ENCODE measurements around the gene MRPL14.

MRPL14 gene

GRCh38 chr6:44149369-44150012, 22.2 kb upstream of the MRPL14 start:
- H4K20me1 ChIP-seq (ENCODE audit: insufficient read depth, low read length) = peaks cover 3% of the 10 kb centered on the region; the same call in 1 of the 2 replicates
- no peak for TF ChIP-seq EZH2phosphoT487 (IDR thresholded peaks at IDR 0.05; ENCODE audit: low read depth)
- TF ChIP-seq CTCF (IDR thresholded peaks at IDR 0.05; ENCODE audit: low read depth, low read length) = no peak

GRCh38 chr6:44148306-44148705, 21.1 kb upstream of the MRPL14 start:
- peaks cover 3% of the 10 kb centered on the region; the same call in 1 of the 2 replicates for H4K20me1 ChIP-seq (ENCODE audit: insufficient read depth, low read length)
- no peaks in the 10 kb centered on the region for H3K9me3 ChIP-seq (ENCODE audit: insufficient read depth, low read length)
- H3K27ac ChIP-seq (ENCODE audit: low read length) = no peak overlapping the region
- peaks cover 9% of the 10 kb centered on the region for H3K36me3 ChIP-seq (replicated peaks; ENCODE audit: low read depth, low read length)
- H3K4me2 ChIP-seq (ENCODE audit: low read length) = no peak overlapping the region
- no peaks in the 10 kb centered on the region for H3K79me2 ChIP-seq (ENCODE audit: low read length)
- no peak overlapping the region for H2AFZ ChIP-seq (ENCODE audit: low read depth, low read length)
- H3K4me3 ChIP-seq (ENCODE audit: low read length) = no peak overlapping the region
- H3K9ac ChIP-seq (ENCODE audit: low read length) = no peak overlapping the region
- H3K27me3 ChIP-seq (ENCODE audit: low read depth, low read length) = no peaks in the 10 kb centered on the region
- H3K4me1 ChIP-seq (ENCODE audit: low read length) = peaks cover 4% of the 10 kb centered on the region
- no peak for TF ChIP-seq EZH2phosphoT487 (IDR thresholded peaks at IDR 0.05; ENCODE audit: low read depth)
- TF ChIP-seq CTCF (IDR thresholded peaks at IDR 0.05; ENCODE audit: low read depth, low read length) = no peak

More at GRCh38 chr6:44149369-44150012, 22.2 kb upstream of the MRPL14 start:
- no peaks in the 10 kb centered on the region for H3K9me3 ChIP-seq (ENCODE audit: insufficient read depth, low read length)
- H3K4me2 ChIP-seq (ENCODE audit: low read length) = no peak overlapping the region
- H3K27ac ChIP-seq (ENCODE audit: low read length) = no peak overlapping the region
- no peaks in the 10 kb centered on the region for H3K79me2 ChIP-seq (ENCODE audit: low read length)
- H3K9ac ChIP-seq (ENCODE audit: low read length) = no peak overlapping the region
- no peak overlapping the region for H3K4me3 ChIP-seq (ENCODE audit: low read length)
- no peaks in the 10 kb centered on the region for H3K27me3 ChIP-seq (ENCODE audit: low read depth, low read length)
- H3K4me1 ChIP-seq (ENCODE audit: low read length) = peaks cover 4% of the 10 kb centered on the region
- H2AFZ ChIP-seq (ENCODE audit: low read depth, low read length) = no peak overlapping the region
- H3K36me3 ChIP-seq (replicated peaks; ENCODE audit: low read depth, low read length) = peaks cover 9% of the 10 kb centered on the region

GRCh38 chr6:44147256-44147655, 20.0 kb upstream of the MRPL14 start:
- Histone ChIP-seq H3K9ac (ENCODE audit: low read length) (no peak overlapping the region), H3K4me3 (ENCODE audit: low read length) (no peak overlapping the region), H3K4me2 (ENCODE audit: low read length) (no peak overlapping the region), H2AFZ (ENCODE audit: low read depth, low read length) (no peak overlapping the region), H3K27ac (ENCODE audit: low read length) (no peak overlapping the region), H3K9me3 (ENCODE audit: insufficient read depth, low read length) (no peaks in the 10 kb centered on the region), H3K27me3 (ENCODE audit: low read depth, low read length) (no peaks in the 10 kb centered on the region), H3K4me1 (ENCODE audit: low read length) (peaks cover 4% of the 10 kb centered on the region), H3K79me2 (ENCODE audit: low read length) (no peaks in the 10 kb centered on the region), H3K36me3 (replicated peaks; ENCODE audit: low read depth, low read length) (peaks cover 9% of the 10 kb centered on the region), H4K20me1 (ENCODE audit: insufficient read depth, low read length) (peaks cover 3% of the 10 kb centered on the region; the same call in 1 of the 2 replicates)
- TF ChIP-seq CTCF (IDR thresholded peaks at IDR 0.05; ENCODE audit: low read depth, low read length) (no peak), EZH2phosphoT487 (IDR thresholded peaks at IDR 0.05; ENCODE audit: low read depth) (no peak)

GRCh38 chr6:44146685-44147084, 19.4 kb upstream of the MRPL14 start:
- Histone ChIP-seq H3K27ac (ENCODE audit: low read length) (no peak overlapping the region), H3K27me3 (ENCODE audit: low read depth, low read length) (no peaks in the 10 kb centered on the region), H4K20me1 (ENCODE audit: insufficient read depth, low read length) (peaks cover 3% of the 10 kb centered on the region; the same call in 1 of the 2 replicates), H3K79me2 (ENCODE audit: low read length) (no peaks in the 10 kb centered on the region), H2AFZ (ENCODE audit: low read depth, low read length) (no peak overlapping the region), H3K4me1 (ENCODE audit: low read length) (peaks cover 3% of the 10 kb centered on the region), H3K4me3 (ENCODE audit: low read length) (no peak overlapping the region), H3K36me3 (replicated peaks; ENCODE audit: low read depth, low read length) (peaks cover 9% of the 10 kb centered on the region), H3K4me2 (ENCODE audit: low read length) (no peak overlapping the region), H3K9me3 (ENCODE audit: insufficient read depth, low read length) (no peaks in the 10 kb centered on the region), H3K9ac (ENCODE audit: low read length) (no peak overlapping the region)
- TF ChIP-seq CTCF (IDR thresholded peaks at IDR 0.05; ENCODE audit: low read depth, low read length) = no peak
- no peak for TF ChIP-seq EZH2phosphoT487 (IDR thresholded peaks at IDR 0.05; ENCODE audit: low read depth)

Measured in OCI-LY3 (cell line).